GM19099 (cell line): ENCODE measurements around the gene C22orf39.

Experiments used
- POLR2A ChIP-seq: IDR thresholded peaks from 3 replicates; pipeline ENCODE4 v1.6.1; 2011; ENCODE audit warnings: low read depth; ENCODE audit not compliant: insufficient read length; ENCODE audit errors: extremely low read depth

C22orf39 gene

GRCh38 chr22:19464975-19465374, 17.5 kb upstream of the C22orf39 start:
- TF ChIP-seq POLR2A: no peak

- TF ChIP-seq POLR2A: no peak
Observed at GRCh38 chr22:19464546-19464945, 17.0 kb upstream of the C22orf39 start.

GRCh38 chr22:19463491-19464469, 16.3 kb upstream of the C22orf39 start:
- no peak for TF ChIP-seq POLR2A

GRCh38 chr22:19463008-19463407, 15.5 kb upstream of the C22orf39 start:
- TF ChIP-seq POLR2A: no peak

GRCh38 chr22:19461506-19461905, 14.0 kb upstream of the C22orf39 start:
- no peak for TF ChIP-seq POLR2A

GRCh38 chr22:19460036-19460435, 12.5 kb upstream of the C22orf39 start:
- no peak for TF ChIP-seq POLR2A

- TF ChIP-seq POLR2A: no peak
Observed at GRCh38 chr22:19457828-19458428, 10.4 kb upstream of the C22orf39 start.

- TF ChIP-seq POLR2A: no peak
Observed at GRCh38 chr22:19456541-19456940, 9.0 kb upstream of the C22orf39 start.

GRCh38 chr22:19455585-19456370, 8.3 kb upstream of the C22orf39 start:
- no peak for TF ChIP-seq POLR2A

GRCh38 chr22:19455033-19455432, 7.5 kb upstream of the C22orf39 start:
- TF ChIP-seq POLR2A: no peak

GRCh38 chr22:19454156-19454555, 6.6 kb upstream of the C22orf39 start:
- no peak for TF ChIP-seq POLR2A

GRCh38 chr22:19453718-19454117, 6.2 kb upstream of the C22orf39 start:
- TF ChIP-seq POLR2A: no peak

- TF ChIP-seq POLR2A: no peak
Observed at GRCh38 chr22:19451570-19451969, 4.1 kb upstream of the C22orf39 start.

GRCh38 chr22:19450363-19451175, 3.1 kb upstream of the C22orf39 start:
- TF ChIP-seq POLR2A: no peak

GRCh38 chr22:19449422-19449767, 1.9 kb upstream of the C22orf39 start:
- TF ChIP-seq POLR2A: no peak
